ENCODE measurements around the gene LRPAP1.

LRPAP1 gene

GRCh38 chr4:3530663-3531254 lies 1.5 kb downstream of the LRPAP1 start:
- no peak for DNase-seq

DNA sequence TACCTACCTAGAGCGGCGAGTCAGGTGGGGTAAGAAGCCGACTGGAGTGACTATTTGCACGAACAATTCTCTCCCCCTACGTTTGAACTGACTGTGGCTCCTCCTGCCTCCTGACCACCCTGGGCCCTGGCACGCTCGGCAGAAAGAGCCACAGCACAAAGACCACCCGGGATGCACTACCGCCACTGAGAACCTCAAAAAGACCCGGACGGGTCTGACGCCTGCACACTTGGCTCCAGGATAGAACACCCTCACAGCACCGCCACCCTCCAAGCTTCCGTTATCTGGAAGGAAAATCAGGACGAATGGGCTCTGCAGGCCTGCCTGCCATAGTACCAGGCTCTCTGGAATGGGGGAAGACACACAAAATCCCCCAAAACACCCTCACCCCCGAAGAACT lies 2.2 kb downstream of the LRPAP1 start:
- no peak for DNase-seq

- peak; percentile 85 to 87 (median 86) for DNase-seq
Observed at GRCh38 chr4:3529363-3529762, 2.9 kb downstream of the LRPAP1 start.

DNA sequence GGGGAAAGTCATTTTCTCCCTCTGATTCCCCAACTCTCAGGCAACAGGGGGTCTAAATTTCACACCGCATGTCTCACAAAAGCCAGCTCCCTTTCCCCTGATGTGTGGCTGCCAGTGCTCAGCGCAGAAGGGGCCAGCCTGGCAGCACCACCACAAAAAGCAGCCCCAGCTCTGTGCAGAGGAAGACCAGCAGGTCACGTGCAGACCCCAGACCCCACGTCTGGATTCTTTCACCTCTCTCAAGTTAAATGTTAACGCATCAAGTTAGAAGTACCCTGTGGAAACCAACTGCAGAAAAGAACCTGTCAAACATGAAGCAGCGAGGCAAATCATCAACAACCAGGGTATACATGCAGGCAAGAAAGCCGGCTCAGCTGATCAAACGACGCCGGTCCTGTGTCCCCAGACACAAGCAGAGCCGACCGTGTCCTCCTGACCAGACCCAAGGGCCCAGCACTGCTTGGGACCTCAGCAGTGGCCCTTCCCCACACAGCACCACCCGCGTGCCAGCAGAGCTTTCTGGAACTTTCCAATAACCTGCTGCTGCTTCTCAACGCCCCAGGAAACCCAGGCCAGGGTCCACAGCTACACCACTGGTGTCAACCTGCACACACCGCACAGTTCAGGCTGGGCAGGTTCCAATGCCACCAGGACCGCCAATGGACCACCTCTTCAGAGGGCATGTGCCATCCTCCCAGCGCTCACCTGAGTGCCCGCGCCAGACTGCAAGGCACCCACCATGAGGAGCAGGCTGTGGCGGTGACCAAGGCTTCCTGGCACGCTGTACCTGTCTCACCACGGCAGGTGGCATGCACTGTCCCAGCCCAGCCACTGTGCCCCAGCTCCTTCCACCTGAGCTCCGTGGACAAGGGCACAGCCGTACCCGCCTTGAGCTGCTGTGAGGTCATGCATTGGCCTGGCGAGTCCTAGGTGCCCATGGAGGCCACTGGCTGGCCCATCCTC lies 4.0 kb downstream of the LRPAP1 start:
- DNase-seq, result no peak

DNA sequence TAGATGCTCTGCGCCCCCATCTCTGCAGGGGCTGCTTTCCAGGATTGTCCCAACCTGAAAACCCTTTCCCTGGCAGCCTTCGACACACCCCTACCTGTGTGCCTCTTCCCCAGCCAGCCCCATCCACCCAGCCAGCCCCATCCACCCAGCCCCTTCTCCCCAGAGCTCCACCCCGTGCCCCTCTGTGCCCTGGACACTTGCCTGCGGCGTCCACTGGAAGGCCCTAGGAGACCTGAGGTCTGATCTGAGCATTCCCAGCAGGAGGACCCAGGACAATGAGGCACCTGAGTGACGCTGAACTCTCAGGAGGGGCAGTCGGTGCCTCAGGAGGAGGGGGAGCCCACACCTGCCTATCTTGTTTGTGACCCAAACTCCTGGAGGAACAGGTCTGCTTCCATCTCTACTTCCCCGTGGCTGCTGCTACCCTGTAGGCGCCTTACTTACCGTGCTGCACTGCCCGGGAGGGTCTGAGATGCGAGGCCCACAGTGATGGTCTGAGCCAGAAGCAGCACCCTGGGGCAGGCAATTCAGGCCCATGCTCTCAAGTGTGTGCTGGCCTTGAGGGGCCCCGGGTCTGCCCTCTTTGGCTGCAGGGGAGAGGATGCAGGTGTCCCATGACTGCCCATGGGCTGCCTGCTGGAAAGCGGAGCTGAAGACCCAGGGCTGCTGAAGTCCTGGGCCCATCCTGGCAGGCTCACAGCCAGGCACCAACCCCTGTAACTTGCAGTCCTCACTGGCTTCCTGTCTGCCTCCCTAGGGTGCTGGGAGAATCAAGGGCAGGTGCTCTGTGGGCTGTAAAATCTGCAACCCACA lies 4.9 kb downstream of the LRPAP1 start:
- no peak for DNase-seq

GRCh38 chr4:3526456-3526855 lies 5.8 kb downstream of the LRPAP1 start:
- DNase-seq, result no peak

GRCh38 chr4:3525532-3526430 lies 6.4 kb downstream of the LRPAP1 start:
- no peak for DNase-seq

GRCh38 chr4:3524920-3525319 lies 7.3 kb downstream of the LRPAP1 start:
- no peak for DNase-seq

GRCh38 chr4:3524349-3524748 lies 7.9 kb downstream of the LRPAP1 start:
- DNase-seq, result no peak

GRCh38 chr4:3523628-3524221 lies 8.5 kb downstream of the LRPAP1 start:
- DNase-seq, result no peak

DNA sequence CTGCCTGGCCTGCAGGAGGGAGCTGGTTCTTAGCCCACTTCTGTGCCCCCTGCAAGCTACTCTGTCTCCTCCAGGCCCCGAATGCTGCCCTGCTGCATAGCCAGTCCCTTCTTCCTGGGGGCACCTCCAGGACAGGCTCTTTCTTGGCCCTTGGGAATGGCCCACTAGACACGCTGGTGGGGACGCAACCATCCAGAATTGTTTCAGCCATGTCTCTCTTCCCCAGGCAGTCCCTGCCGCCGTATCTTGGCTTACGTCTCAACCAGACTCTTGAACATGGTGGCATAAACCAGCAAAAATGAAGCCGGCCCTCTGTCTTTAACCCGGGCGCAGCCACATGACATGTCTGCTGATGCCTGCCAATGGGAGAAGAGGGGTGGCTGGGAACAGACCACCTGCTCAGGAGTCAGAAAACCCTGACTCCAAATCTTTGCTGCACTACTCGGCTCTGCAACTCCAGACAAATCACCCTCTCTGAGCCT lies 9.0 kb downstream of the LRPAP1 start:
- DNase-seq, result no peak

GRCh38 chr4:3522651-3523050 lies 9.6 kb downstream of the LRPAP1 start:
- DNase-seq, result no peak

GRCh38 chr4:3522326-3522640 lies 9.9 kb downstream of the LRPAP1 start:
- DNase-seq, result no peak

GRCh38 chr4:3521621-3522325 lies 10.4 kb downstream of the LRPAP1 start:
- DNase-seq, result peak in 1 of 3 donors; percentile 13

DNA sequence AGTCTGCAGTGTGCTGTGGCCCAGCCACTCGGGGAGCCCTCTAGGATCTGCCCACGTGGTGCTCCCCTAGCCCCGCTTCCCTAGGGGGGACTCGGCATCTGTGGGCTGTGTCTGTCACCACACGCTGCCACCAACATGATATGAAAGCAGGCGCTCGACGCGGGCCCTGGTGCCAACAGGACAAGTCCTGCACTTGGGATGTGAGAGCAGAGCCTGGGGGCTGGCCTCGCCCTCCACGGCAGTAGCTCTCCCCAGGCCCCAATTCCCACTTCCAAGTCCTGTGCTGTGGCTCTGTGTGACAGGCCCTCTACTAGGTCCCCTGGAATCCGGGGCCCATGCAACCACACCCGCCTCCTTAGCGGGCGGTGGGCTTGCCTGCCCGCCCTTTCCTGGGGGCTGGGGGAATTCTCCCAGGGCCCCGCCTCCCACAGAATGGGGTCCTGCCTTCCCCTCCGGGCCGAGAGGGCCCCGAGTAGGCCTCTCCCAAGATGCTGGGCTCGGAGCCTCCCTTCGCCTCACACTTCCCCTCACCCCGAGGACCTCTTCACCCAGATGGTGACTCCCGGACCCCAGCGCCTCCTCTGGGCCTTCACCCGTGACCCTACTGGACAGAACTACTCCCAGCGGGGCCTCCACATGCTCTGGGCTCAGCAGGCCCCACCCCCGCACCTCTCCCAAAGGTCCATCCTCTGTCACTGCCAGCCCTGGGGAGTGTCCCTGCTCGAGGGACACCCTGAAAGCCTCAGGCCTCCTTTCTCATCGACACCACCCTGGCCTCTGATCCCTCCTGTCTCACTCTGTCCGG lies 11.2 kb downstream of the LRPAP1 start:
- no peak for DNase-seq

DNA sequence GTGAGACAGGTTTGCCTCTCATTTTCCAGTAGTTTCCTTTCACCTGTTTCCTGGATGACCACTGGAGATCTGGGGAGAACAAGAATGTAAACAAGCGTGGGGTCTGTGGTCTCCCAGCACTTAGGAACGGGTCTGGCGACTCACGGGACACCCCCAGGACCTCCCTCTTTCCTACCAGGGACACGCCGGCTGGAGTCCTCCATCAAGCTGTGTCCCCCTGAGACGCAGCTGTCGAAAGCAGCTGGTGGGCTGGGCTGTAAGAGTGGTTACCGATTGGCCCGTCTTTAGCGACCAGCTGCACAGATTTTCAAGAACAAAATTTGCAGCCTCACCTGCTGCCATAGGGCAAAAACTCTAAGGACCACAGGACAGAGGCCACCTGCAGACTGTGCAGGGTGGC lies 11.9 kb downstream of the LRPAP1 start:
- no peak for DNase-seq

DNA sequence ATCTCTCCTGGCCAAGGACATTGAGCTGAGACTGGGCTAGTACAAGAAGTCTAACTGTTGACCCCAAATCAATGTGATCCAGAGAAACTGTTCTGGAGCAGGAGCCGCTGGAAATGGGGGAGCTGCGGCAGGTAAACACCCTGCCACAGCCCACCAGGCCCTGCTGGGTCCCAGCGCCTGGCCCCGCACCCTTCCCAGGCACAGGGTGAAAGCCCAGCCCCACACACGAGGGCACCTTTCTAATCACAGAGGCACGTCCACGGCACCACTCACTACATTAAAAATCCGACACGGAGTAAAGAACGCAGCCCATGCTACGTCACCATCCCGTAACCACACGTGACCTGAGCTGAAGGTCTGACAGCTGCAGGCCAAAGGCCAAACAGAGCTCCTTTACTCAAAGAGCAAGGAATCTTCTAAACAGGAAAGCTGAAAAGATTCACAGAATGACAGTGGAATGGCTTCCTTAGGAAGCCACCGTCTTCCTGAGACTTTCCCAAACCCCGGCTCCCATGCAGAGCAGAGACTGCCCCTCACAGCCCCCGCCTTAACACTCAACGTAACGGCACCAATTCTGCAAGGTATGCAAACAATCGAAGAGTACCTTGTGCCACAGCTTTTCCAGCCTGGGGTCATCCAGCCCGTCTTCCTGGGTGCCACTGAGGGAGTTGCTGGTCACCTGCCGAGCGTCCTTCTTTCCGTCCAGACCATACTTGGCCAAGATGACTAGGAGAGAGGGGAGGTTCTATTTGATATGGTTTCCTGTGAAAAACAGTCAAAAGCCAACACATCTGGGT lies 12.6 kb downstream of the LRPAP1 start:
- DNase-seq, result no peak

GRCh38 chr4:3518941-3519340 lies 13.3 kb downstream of the LRPAP1 start:
- DNase-seq, result no peak

DNA sequence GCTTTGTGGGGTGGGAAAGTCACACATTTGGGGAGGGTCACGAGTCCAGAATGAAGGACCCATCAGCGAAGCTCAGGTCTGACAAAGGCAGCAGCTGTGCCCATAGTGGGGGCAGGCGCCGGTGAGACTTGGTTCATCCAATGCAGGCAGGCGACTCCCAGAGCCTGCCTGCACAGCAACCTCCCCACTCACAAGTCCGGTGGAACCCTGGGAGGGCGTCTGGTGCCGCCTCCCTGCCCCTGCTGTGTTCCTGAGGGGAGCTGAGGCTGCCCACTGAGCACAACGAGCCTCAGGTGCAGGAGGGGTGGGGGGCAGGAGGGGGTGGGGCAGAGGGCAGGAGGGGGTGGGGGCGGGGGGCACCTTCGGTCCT lies 13.7 kb downstream of the LRPAP1 start:
- no peak for DNase-seq
